COLO668 (cell line): ENCODE measurements around the gene S1PR3.

Source experiments
- DNase-seq: peaks from one replicate; lab custom pipeline; 2025; ENCODE audit not compliant: unreplicated experiment; lab: John Stamatoyannopoulos, UW

The S1PR3 gene

DNA sequence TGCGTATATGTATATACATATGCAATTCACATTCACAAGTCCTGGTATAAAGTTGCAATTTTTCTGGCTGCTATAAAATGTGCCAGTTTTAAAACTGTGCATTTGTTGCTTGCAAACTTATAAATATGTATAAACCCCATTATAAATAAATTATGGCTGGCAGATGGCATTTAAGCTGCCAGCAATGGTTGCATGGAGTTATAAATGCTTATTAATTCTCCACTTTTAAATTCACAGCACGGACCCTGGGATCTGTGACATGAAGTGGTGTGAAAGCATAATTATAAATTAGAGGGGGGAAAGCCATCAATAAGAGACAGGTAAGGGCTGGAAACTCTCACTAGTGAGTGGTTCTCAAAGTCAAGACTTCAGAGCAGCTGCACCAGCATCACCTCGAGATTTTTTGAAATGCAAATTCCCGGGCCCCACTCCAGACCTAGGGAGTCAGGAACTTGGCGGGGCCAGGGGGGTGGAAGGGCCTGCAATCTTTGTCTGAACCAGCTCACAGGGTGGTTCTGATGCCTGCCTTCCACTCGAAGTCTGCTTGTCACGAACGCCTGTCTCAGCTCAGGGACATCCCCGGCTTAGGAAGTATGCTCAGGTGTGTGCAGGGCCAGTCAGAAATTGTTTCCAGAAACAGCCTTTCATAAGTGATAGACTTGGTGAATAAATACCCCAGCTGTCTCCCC is 16.9 kb downstream of the S1PR3 start:
- DNase-seq = no peak

DNA sequence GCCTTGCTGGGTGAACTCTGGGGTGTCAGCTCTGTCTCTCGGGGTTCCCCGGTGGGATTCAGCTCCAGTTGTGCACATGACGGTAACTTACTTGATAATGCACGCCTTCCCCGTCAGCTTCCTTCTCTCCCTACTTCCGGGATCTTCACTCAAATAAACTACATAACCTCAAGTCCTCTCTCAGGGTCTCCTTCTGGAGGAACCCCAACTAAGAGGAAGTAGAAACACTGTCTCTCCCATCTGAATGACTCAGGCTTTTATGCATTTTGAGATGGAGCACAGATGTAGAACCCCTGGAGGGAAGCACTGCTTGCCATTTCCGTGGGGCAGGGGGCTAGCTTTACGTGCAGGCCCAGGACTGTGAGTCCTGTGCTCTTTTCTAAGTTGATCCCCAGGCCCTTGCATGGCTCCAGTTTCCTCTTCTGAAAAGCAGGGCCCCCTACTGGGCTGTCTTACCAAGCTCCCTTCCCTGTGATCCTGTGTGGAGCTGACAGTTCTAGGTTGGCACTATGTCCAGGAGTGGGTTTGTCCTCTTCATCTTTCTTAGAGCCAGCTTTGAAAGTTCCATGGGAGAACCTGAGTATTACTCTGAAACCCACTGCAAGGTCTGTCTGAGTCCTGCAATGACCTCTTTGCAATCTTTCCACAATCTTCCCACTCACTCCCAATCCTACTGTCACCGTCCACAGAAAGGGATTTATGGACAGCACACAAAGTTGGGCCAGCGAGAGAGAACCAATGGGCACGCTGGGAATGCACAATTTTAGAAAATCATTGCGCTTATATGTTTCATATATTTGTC is 17.7 kb downstream of the S1PR3 start:
- no peak for DNase-seq

DNA sequence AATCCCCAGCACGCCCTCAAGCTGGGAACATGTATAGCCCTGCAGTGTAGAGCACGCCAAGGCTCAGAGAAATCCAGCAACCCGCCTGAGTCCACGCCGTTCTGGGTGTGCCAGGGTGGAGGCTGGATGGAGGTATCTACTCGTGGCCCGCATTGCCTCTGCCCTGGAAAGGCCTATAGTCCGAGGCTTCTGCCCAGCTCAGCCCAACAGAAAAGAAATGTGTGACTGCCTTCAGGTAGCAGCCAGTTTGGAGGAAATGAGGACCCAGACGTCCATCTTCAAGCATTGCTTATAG is 18.2 kb downstream of the S1PR3 start:
- no peak for DNase-seq

GRCh38 chr9:89010056-89010455 is 18.8 kb downstream of the S1PR3 start:
- no peak for DNase-seq

- no peak for DNase-seq
Measured at GRCh38 chr9:89010526-89011111, 19.4 kb downstream of the S1PR3 start.

GRCh38 chr9:89011683-89012082 is 20.4 kb downstream of the S1PR3 start:
- no peak for DNase-seq

DNA sequence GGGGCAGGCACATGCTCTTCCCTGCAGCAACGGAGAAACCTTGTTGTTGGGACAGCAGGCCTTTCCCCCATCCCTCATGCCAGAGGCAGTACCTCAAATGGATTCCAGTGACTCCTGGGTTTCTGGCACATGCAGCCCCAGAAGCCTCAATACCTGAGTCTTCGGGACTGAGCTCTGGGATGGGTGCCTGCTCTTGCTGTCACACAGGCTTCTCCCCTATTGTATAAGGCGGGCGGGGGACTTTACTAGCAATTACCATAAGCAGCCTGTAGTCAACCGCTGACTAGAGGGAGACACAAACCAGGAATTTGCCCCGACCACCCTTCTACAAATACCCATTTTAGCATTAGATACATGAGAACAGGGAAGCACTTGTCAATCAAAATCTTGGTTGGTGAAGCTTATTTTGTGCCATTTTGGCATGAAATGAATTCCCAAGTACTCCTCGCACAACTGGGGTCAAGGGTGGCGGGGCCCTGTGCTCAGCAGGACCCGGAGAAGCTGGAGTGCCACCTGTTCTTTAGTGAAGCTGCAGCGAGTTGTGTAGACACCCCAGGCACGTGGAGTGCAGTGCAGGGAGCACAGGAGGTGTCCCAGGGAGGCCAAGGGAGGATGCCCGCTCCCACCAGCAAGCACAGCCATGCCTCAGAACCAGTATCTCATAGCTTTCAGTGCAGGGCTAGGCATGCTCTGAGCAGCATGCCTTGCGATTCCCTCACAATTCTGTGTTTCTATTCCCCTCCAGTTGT is 21.2 kb downstream of the S1PR3 start:
- no peak for DNase-seq

- DNase-seq = no peak
Measured at GRCh38 chr9:89013660-89014059, 22.4 kb downstream of the S1PR3 start.

- no peak for DNase-seq
Measured at GRCh38 chr9:89014153-89014552, 22.9 kb downstream of the S1PR3 start.

- no peak for DNase-seq
Measured at GRCh38 chr9:89015336-89015735, 24.1 kb downstream of the S1PR3 start.

DNA sequence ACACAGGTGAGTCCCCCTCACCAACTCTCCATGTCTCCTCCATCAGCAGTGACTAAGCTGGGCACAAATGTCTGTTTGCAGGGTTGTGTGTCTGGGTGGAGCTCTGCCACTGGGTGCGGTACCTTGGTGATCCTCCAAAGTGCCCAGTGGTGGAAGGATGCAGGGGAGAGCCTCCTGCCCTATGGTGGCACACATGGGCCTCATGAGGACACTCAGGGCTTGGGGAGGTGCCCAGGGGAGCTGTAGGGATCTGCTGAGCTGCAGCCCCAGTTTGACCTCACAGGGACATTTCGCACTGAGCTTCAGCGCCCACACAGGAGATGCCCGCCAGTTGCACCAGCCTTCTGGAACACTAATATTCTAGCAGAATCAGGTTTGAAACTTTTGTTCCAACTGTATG is 29.5 kb downstream of the S1PR3 start:
- no peak for DNase-seq

- DNase-seq = no peak
Measured at GRCh38 chr9:89021154-89021803, 30.0 kb downstream of the S1PR3 start.

DNA sequence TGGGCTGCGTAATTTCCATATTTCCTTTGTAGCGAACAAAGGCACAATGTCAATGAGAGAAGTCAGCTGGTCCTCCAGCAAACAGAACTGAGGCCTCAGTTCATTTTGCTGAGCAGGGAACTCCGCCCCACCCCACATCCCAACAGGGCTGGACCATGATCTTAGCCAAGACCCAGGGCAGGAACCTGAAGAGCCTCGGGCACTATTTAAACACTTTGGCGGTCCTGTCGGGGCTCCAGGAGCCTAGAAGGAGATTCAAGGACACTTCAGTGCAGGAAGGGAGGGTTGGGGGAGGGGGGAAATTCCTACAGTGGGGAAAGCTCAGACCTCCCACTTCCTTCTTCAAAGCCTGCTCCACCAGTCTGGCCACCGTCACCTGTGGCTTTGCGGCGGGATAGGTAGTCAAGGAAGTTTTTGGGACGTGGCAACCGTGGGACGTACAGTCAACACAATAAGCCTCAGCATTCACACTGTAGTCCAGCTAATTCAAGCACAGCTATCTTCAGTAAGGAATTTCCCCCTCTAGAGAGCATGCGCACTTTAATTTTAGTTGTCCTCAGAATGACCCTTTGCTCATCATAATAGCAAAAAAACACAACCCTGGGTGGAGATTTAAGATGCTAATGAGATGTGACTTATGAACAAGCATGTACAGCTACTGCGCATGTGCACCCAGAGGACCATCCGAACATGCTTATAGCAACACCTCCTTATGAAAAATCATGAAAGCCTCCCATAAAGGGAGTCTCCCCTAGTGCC is 30.9 kb downstream of the S1PR3 start:
- no peak for DNase-seq

GRCh38 chr9:89022902-89023301 is 31.6 kb downstream of the S1PR3 start:
- no peak for DNase-seq

DNA sequence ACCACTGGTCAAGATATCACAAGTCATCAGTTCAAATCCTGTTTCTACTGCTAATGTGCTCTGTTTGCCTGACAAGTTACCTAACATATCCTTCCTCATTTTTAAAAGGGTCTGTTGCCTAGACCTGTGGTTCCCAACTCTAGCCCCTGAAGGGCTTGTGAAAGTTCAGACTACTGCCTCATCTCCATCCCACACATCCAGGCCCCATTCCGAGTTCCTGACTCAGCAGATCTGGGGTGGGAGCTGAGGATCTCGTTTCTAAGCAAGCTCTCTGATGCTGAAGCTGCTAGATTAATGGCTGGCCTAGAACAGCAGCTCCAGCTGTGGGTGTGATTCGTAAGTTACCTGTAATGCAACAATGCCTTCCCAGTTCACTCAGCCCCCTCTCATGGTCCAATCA is 32.5 kb downstream of the S1PR3 start:
- no peak for DNase-seq

DNA sequence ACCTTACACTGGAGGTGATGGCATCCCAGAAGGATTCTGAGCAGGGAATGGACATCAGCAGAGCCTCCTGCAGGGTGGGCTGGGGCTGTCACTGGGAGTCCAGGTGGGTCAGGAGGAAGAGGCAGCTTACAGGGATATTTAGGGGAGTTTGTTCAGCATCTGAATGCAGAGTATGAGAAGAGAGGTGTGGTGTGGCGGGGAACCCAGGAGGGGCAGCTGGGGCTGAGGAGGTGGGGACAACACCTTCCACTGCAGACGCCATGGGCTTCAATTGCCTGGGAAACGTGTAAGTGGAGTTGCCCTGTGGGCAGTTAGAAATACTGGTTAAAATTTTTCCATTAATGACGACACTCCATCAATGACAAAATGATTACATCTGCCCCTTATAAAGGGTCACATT is 33.5 kb downstream of the S1PR3 start:
- no peak for DNase-seq

DNA sequence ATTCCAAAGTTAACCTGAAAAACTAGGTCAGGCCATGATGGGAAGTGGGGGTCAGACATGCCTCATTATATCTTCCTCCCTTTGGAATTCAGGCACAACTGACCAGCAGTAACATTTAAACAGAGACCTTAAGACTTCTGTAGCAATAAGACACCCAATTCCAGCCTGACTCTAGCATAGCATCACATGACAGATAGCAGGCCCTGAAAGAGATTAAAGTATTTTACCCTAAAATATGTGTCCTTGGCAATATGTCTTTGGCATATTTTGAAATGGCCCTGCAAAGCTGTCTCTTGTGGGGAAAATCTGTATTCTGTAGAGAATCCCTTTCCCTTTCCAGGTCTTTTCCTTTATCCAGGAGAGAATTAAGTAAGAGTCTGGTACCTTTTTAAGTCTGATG is 34.3 kb downstream of the S1PR3 start:
- no peak for DNase-seq

DNA sequence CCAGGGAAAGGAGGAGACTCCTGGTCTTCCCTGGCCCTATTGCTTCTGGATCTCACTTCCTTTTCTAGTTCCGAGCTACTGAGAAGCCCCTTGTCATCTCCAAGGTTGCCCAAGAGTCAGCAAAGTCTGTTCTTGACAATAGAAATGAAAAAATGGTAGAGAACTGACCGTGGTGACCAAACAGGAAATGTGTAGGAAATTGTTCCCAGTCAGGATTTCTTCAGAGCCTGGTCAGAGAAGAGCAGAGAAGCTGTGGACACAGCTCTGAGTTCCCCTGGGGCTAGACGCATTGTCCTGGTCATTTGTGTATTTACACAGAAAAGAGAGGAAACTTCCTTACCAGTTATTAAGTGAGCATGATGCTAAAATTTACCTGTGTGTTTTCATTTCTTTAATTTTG is 35.6 kb downstream of the S1PR3 start:
- DNase-seq = no peak

GRCh38 chr9:89029788-89030187 is 38.5 kb downstream of the S1PR3 start:
- DNase-seq = no peak

GRCh38 chr9:89032173-89032572 is 40.9 kb downstream of the S1PR3 start:
- no peak for DNase-seq

DNA sequence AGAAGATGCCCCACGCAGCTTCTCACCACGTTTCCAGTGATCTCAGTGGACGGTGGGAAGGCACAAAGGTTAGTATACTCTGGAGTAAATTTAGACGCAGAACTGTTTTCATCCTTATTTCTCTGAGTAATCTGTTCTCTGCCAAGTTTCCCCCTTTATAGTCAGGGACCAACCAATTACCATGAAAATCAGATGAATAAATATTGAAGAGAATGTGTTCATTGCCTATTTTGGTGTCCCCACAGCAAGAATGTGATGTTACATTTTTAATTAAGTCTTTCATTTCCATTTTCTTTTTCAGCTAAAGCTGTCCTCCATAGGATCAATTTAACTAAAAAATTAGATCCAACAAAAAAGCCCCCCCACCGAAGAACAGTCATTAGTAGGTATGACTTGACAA is 41.4 kb downstream of the S1PR3 start:
- no peak for DNase-seq
